Measurements from ENCODE around the gene CENPU.
A peak's percentile ranks its signal among the peaks of the same experiment; 100 is the strongest.
"Not testable (repeated sequence)": the region's sequence is repeated elsewhere in the genome, so short reads cannot be mapped to it uniquely, and the experiment has no call there.

The CENPU gene

GRCh38 chr4:184655889-184656869 is 77.7 kb downstream of the CENPU start:
- Histone ChIP-seq H3K36me3 (ENCODE audit: control insufficient read depth in 4 of 4, insufficient read depth in 4 of 4, low read length in 3 of 4) (peaks cover 5 to 17% (median 9%) of the 10 kb centered on the region in 4 experiments), H3K9me3 (ENCODE audit: control extremely low read depth in 1 of 5, control insufficient read depth in 4 of 5, insufficient read depth in 2 of 5, low read depth in 1 of 5, low read length in 4 of 5) (no peaks in the 10 kb centered on the region), H3K27ac (ENCODE audit: insufficient read depth in 1 of 2, low read depth in 1 of 2, low read length in 2 of 2, poor library complexity in 1 of 2, severe bottlenecking in 2 of 2) (no peak overlapping the region), H3K4me1 (ENCODE audit: control extremely low read depth in 1 of 4, control insufficient read depth in 4 of 4, insufficient read depth in 4 of 4, low read length in 3 of 4) (peaks cover 0 to 4% (median 3%) of the 10 kb centered on the region in 4 experiments), H3K4me3 (ENCODE audit: control insufficient read depth in 1 of 7, extremely low read depth in 1 of 7, insufficient read depth in 4 of 7, low read depth in 2 of 7, low read length in 6 of 7) (no peak overlapping the region), H3K27me3 (replicated peaks in 2 of 5; ENCODE audit: control insufficient read depth in 4 of 5, insufficient read depth in 5 of 5, low read length in 4 of 5) (no peaks in the 10 kb centered on the region)
- POLR2A ChIA-PET = no interaction called here
- CTCF ChIA-PET = interaction anchor here (0.8 kb wide), 1 partner anchor 392 kb away, joined by 3 read pairs; no protein-coding TSS in a partner anchor
- DNase-seq = no peak
- WGBS (ENCODE audit: insufficient coverage) = 100% methylated on average over 4 of the region's 8 CpGs

GRCh38 chr4:184653650-184654049 is 80.2 kb downstream of the CENPU start:
- ChIA-PET POLR2A (no interaction called here), CTCF (interaction anchor here (1.0 kb wide), 1 partner anchor 11 kb away, joined by 5 read pairs; no protein-coding TSS in a partner anchor)
- H3K4me3 ChIP-seq (ENCODE audit: control insufficient read depth in 1 of 7, extremely low read depth in 1 of 7, insufficient read depth in 4 of 7, low read depth in 2 of 7, low read length in 6 of 7) = no peak overlapping the region
- no peak overlapping the region for H3K27ac ChIP-seq (ENCODE audit: insufficient read depth in 1 of 2, low read depth in 1 of 2, low read length in 2 of 2, poor library complexity in 1 of 2, severe bottlenecking in 2 of 2)
- H3K36me3 ChIP-seq (ENCODE audit: control insufficient read depth in 4 of 4, insufficient read depth in 4 of 4, low read length in 3 of 4) = peaks cover 2 to 11% (median 4%) of the 10 kb centered on the region in 4 experiments
- DNase-seq = no peak
- peaks cover 6 to 14% (median 14%) of the 10 kb centered on the region in 4 experiments for H3K4me1 ChIP-seq (ENCODE audit: control extremely low read depth in 1 of 4, control insufficient read depth in 4 of 4, insufficient read depth in 4 of 4, low read length in 3 of 4)
- WGBS (ENCODE audit: insufficient coverage) = 100% methylated on average over 1 of the region's 2 CpGs
- H3K27me3 ChIP-seq (replicated peaks in 2 of 5; ENCODE audit: control insufficient read depth in 4 of 5, insufficient read depth in 5 of 5, low read length in 4 of 5) = no peaks in the 10 kb centered on the region
- H3K9me3 ChIP-seq (ENCODE audit: control extremely low read depth in 1 of 5, control insufficient read depth in 4 of 5, insufficient read depth in 2 of 5, low read depth in 1 of 5, low read length in 4 of 5) = no peaks in the 10 kb centered on the region

- H3K36me3 ChIP-seq (ENCODE audit: control insufficient read depth in 4 of 4, insufficient read depth in 4 of 4, low read length in 3 of 4) = peaks cover 2 to 14% (median 4%) of the 10 kb centered on the region in 4 experiments
- DNase-seq, POLR2A ChIA-PET: not testable (repeated sequence)
Measured at GRCh38 chr4:184652681-184653080, 81.2 kb downstream of the CENPU start.

GRCh38 chr4:184651899-184652298 is 82.0 kb downstream of the CENPU start:
- no peak for DNase-seq
- H3K27ac ChIP-seq (ENCODE audit: insufficient read depth in 1 of 2, low read depth in 1 of 2, low read length in 2 of 2, poor library complexity in 1 of 2, severe bottlenecking in 2 of 2) = no peak overlapping the region
- H3K27me3 ChIP-seq (replicated peaks in 2 of 5; ENCODE audit: control insufficient read depth in 4 of 5, insufficient read depth in 5 of 5, low read length in 4 of 5) = no peaks in the 10 kb centered on the region
- H3K36me3 ChIP-seq (ENCODE audit: control insufficient read depth in 4 of 4, insufficient read depth in 4 of 4, low read length in 3 of 4) = peaks cover 0 to 14% (median 3%) of the 10 kb centered on the region in 4 experiments
- H3K4me1 ChIP-seq (ENCODE audit: control extremely low read depth in 1 of 4, control insufficient read depth in 4 of 4, insufficient read depth in 4 of 4, low read length in 3 of 4) = peaks cover 17 to 32% (median 26%) of the 10 kb centered on the region in 4 experiments
- no peak overlapping the region for H3K4me3 ChIP-seq (ENCODE audit: control insufficient read depth in 1 of 7, extremely low read depth in 1 of 7, insufficient read depth in 4 of 7, low read depth in 2 of 7, low read length in 6 of 7)
- WGBS (ENCODE audit: insufficient coverage) = 98% methylated on average over 6 of the region's 8 CpGs
- ChIA-PET CTCF (no interaction called here), POLR2A (no interaction called here)
- H3K9me3 ChIP-seq (ENCODE audit: control extremely low read depth in 1 of 5, control insufficient read depth in 4 of 5, insufficient read depth in 2 of 5, low read depth in 1 of 5, low read length in 4 of 5) = no peaks in the 10 kb centered on the region

More at GRCh38 chr4:184652681-184653080, 81.2 kb downstream of the CENPU start:
- CTCF ChIA-PET; H3K27me3 ChIP-seq (replicated peaks in 2 of 5; ENCODE audit: control insufficient read depth in 4 of 5, insufficient read depth in 5 of 5, low read length in 4 of 5); H3K4me3 ChIP-seq (ENCODE audit: control insufficient read depth in 1 of 7, extremely low read depth in 1 of 7, insufficient read depth in 4 of 7, low read depth in 2 of 7, low read length in 6 of 7); H3K9me3 ChIP-seq (ENCODE audit: control extremely low read depth in 1 of 5, control insufficient read depth in 4 of 5, insufficient read depth in 2 of 5, low read depth in 1 of 5, low read length in 4 of 5); H3K27ac ChIP-seq (ENCODE audit: insufficient read depth in 1 of 2, low read depth in 1 of 2, low read length in 2 of 2, poor library complexity in 1 of 2, severe bottlenecking in 2 of 2): not testable (repeated sequence)
- peaks cover 11 to 24% (median 19%) of the 10 kb centered on the region in 4 experiments for H3K4me1 ChIP-seq (ENCODE audit: control extremely low read depth in 1 of 4, control insufficient read depth in 4 of 4, insufficient read depth in 4 of 4, low read length in 3 of 4)

- peak; percentile 13 to 60 (median 47) for DNase-seq
- H3K4me3 ChIP-seq (ENCODE audit: control insufficient read depth in 1 of 7, extremely low read depth in 1 of 7, insufficient read depth in 4 of 7, low read depth in 2 of 7, low read length in 6 of 7) = peak overlapping the region; percentile 70 to 95 (median 87)
- 53% methylated on average over 12 of the region's 21 CpGs for WGBS (ENCODE audit: insufficient coverage)
- no peaks in the 10 kb centered on the region for H3K27me3 ChIP-seq (replicated peaks in 2 of 5; ENCODE audit: control insufficient read depth in 4 of 5, insufficient read depth in 5 of 5, low read length in 4 of 5)
- H3K36me3 ChIP-seq (ENCODE audit: control insufficient read depth in 4 of 4, insufficient read depth in 4 of 4, low read length in 3 of 4) = peaks cover 0 to 22% (median 10%) of the 10 kb centered on the region in 4 experiments
- no peaks in the 10 kb centered on the region for H3K9me3 ChIP-seq (ENCODE audit: control extremely low read depth in 1 of 5, control insufficient read depth in 4 of 5, insufficient read depth in 2 of 5, low read depth in 1 of 5, low read length in 4 of 5)
- H3K4me1 ChIP-seq (ENCODE audit: control extremely low read depth in 1 of 4, control insufficient read depth in 4 of 4, insufficient read depth in 4 of 4, low read length in 3 of 4) = peaks cover 21 to 45% (median 32%) of the 10 kb centered on the region in 4 experiments
- peak overlapping the region; percentile 58 to 85 for H3K27ac ChIP-seq (ENCODE audit: insufficient read depth in 1 of 2, low read depth in 1 of 2, low read length in 2 of 2, poor library complexity in 1 of 2, severe bottlenecking in 2 of 2)
- ChIA-PET CTCF (interaction anchor here (0.7 to 1.1 kb wide), 3 partner anchors 12 to 60 kb away, joined by 3 read pairs; no protein-coding TSS in a partner anchor), POLR2A (interaction anchor here (0.9 to 2.4 kb wide), 4 partner anchors 20 to 176 kb away, joined by 3 to 7 read pairs (median 4); partner anchors contain the start of genes CENPU and IRF2)
Measured at GRCh38 chr4:184649971-184650855, 83.7 kb downstream of the CENPU start.

- under 1% methylated on average over 51 of the region's 90 CpGs for WGBS (ENCODE audit: insufficient coverage)
- Histone ChIP-seq H3K27me3 (replicated peaks in 2 of 5; ENCODE audit: control insufficient read depth in 4 of 5, insufficient read depth in 5 of 5, low read length in 4 of 5) (no peaks in the 10 kb centered on the region), H3K4me3 (ENCODE audit: control insufficient read depth in 1 of 7, extremely low read depth in 1 of 7, insufficient read depth in 4 of 7, low read depth in 2 of 7, low read length in 6 of 7) (peak within 1 kb of the TSS; percentile 79 to 95 (median 90)), H3K36me3 (ENCODE audit: control insufficient read depth in 4 of 4, insufficient read depth in 4 of 4, low read length in 3 of 4) (peaks cover 2 to 27% (median 14%) of the 10 kb centered on the region in 4 experiments), H3K27ac (ENCODE audit: insufficient read depth in 1 of 2, low read depth in 1 of 2, low read length in 2 of 2, poor library complexity in 1 of 2, severe bottlenecking in 2 of 2) (peak within 1 kb of the TSS; percentile 79 to 87), H3K4me1 (ENCODE audit: control extremely low read depth in 1 of 4, control insufficient read depth in 4 of 4, insufficient read depth in 4 of 4, low read length in 3 of 4) (peaks cover 21 to 47% (median 32%) of the 10 kb centered on the region in 4 experiments), H3K9me3 (ENCODE audit: control extremely low read depth in 1 of 5, control insufficient read depth in 4 of 5, insufficient read depth in 2 of 5, low read depth in 1 of 5, low read length in 4 of 5) (no peaks in the 10 kb centered on the region)
- CTCF ChIA-PET = interaction anchor here (0.6 to 1.9 kb wide), 12 partner anchors 10 to 85 kb away, joined by 3 to 6 read pairs (median 3); partner anchors contain the start of gene CENPU
- POLR2A ChIA-PET = interaction anchor here (0.9 to 2.4 kb wide), 4 partner anchors 21 to 175 kb away, joined by 3 to 7 read pairs (median 4); partner anchors contain the start of genes CENPU and IRF2
- peak; percentile 92 to 97 (median 96) for DNase-seq
Measured at GRCh38 chr4:184649026-184649970, 84.6 kb downstream of the CENPU start, which contains the start of the genes CASP3 and PRIMPOL. Gene CASP3 (minus strand): TSS chr4:184649447. CDS start chr4:184638453, 10,994 bp downstream. Gene PRIMPOL (plus strand): TSS chr4:184649738. CDS start chr4:184657141, 7,403 bp downstream.
